Parathyroid adenoma (tissue), 2 donors: Measurements from ENCODE around the gene ZNF668.

Experiments
- H2AFZ ChIP-seq: fragments of 300-600 bp; sonication (generic); one replicate; pipeline ENCODE4 v1.7.0; 2017; ENCODE audit warnings: antibody characterized with exemption, mild to moderate bottlenecking
- H3K27ac ChIP-seq: fragments of 300-600 bp; sonication (generic); one replicate; pipeline ENCODE4 v1.7.0; 2017
- H3K27me3 ChIP-seq: fragments of 300-600 bp; sonication (generic); one replicate; pipeline ENCODE4 v1.7.0; 2017; ENCODE audit warnings: low read length; ENCODE audit not compliant: control insufficient read depth, insufficient read depth
- H3K36me3 ChIP-seq: fragments of 300-600 bp; sonication (generic); one replicate; pipeline ENCODE4 v1.7.0; 2017; ENCODE audit warnings: low read length; ENCODE audit not compliant: control insufficient read depth, insufficient read depth
- H3K4me1 ChIP-seq: fragments of 300-600 bp; sonication (generic); one replicate; pipeline ENCODE4 v1.7.0; 2017; ENCODE audit warnings: control low read depth
- H3K4me2 ChIP-seq: fragments of 300-600 bp; sonication (generic); one replicate; pipeline ENCODE4 v1.7.0; 2017; ENCODE audit warnings: low read length
- H3K4me3 ChIP-seq: fragments of 300-600 bp; sonication (generic); one replicate; pipeline ENCODE4 v1.7.0; 2017; ENCODE audit warnings: low read depth, low read length
- H3K79me2 ChIP-seq: fragments of 300-600 bp; sonication (generic); one replicate; pipeline ENCODE4 v1.7.0; 2017; ENCODE audit warnings: control low read depth
- H3K9ac ChIP-seq: fragments of 300-600 bp; sonication (generic); one replicate; pipeline ENCODE4 v1.7.0; 2017; ENCODE audit warnings: mild to moderate bottlenecking
- H3K9me3 ChIP-seq: fragments of 300-600 bp; sonication (generic); one replicate; pipeline ENCODE4 v1.7.0; 2017; ENCODE audit warnings: low read length; ENCODE audit not compliant: control insufficient read depth
- CTCF ChIP-seq: fragments of 300-600 bp; sonication (generic); IDR thresholded peaks from one replicate; pipeline ENCODE4 v1.7.0; 2017; ENCODE audit warnings: antibody characterized with exemption, mild to moderate bottlenecking
- donor health status: primary hyperparathyroidism.

ZNF668 gene

GRCh38 chr16:31029272-31029671 lies 44.8 kb downstream of the ZNF668 start:
- no peak overlapping the region for H3K9ac ChIP-seq
- H3K36me3 ChIP-seq, result no peaks in the 10 kb centered on the region
- no peak overlapping the region for H3K4me2 ChIP-seq
- H3K27me3 ChIP-seq, result no peaks in the 10 kb centered on the region
- no peak overlapping the region for H2AFZ ChIP-seq
- peaks cover 3% of the 10 kb centered on the region for H3K4me1 ChIP-seq
- H3K4me3 ChIP-seq, result no peak overlapping the region
- H3K27ac ChIP-seq, result no peak overlapping the region
- TF ChIP-seq CTCF, result no peak
- H3K9me3 ChIP-seq, result no peaks in the 10 kb centered on the region
- H3K79me2 ChIP-seq, result no peaks in the 10 kb centered on the region

GRCh38 chr16:31025339-31025738 lies 48.7 kb downstream of the ZNF668 start:
- H3K27ac ChIP-seq, result no peak overlapping the region
- H3K9ac ChIP-seq, result no peak overlapping the region
- no peaks in the 10 kb centered on the region for H3K36me3 ChIP-seq
- H3K4me3 ChIP-seq, result no peak overlapping the region
- no peaks in the 10 kb centered on the region for H3K27me3 ChIP-seq
- H2AFZ ChIP-seq, result no peak overlapping the region
- no peaks in the 10 kb centered on the region for H3K79me2 ChIP-seq
- H3K4me2 ChIP-seq, result no peak overlapping the region
- no peaks in the 10 kb centered on the region for H3K9me3 ChIP-seq
- no peaks in the 10 kb centered on the region for H3K4me1 ChIP-seq
- no peak for TF ChIP-seq CTCF

GRCh38 chr16:31023627-31024226 lies 50.3 kb downstream of the ZNF668 start:
- H2AFZ ChIP-seq, result no peak overlapping the region
- no peaks in the 10 kb centered on the region for H3K4me1 ChIP-seq
- H3K9ac ChIP-seq, result no peak overlapping the region
- H3K4me2 ChIP-seq, result no peak overlapping the region
- H3K27ac ChIP-seq, result no peak overlapping the region
- H3K27me3 ChIP-seq, result no peaks in the 10 kb centered on the region
- no peaks in the 10 kb centered on the region for H3K79me2 ChIP-seq
- no peaks in the 10 kb centered on the region for H3K9me3 ChIP-seq
- H3K36me3 ChIP-seq, result no peaks in the 10 kb centered on the region
- H3K4me3 ChIP-seq, result no peak overlapping the region
- no peak for TF ChIP-seq CTCF

GRCh38 chr16:31023252-31023602 lies 50.8 kb downstream of the ZNF668 start:
- Histone ChIP-seq H3K27me3 (no peaks in the 10 kb centered on the region), H2AFZ (no peak overlapping the region), H3K4me2 (no peak overlapping the region), H3K27ac (no peak overlapping the region), H3K4me1 (no peaks in the 10 kb centered on the region), H3K4me3 (no peak overlapping the region), H3K36me3 (no peaks in the 10 kb centered on the region), H3K9me3 (no peaks in the 10 kb centered on the region), H3K79me2 (no peaks in the 10 kb centered on the region), H3K9ac (no peak overlapping the region)
- no peak for TF ChIP-seq CTCF

GRCh38 chr16:31022544-31023251 lies 51.3 kb downstream of the ZNF668 start:
- no peaks in the 10 kb centered on the region for H3K9me3 ChIP-seq
- no peaks in the 10 kb centered on the region for H3K79me2 ChIP-seq
- no peak overlapping the region for H3K27ac ChIP-seq

More at GRCh38 chr16:31022544-31023251, 51.3 kb downstream of the ZNF668 start:
- Histone ChIP-seq H3K9ac (no peak overlapping the region), H2AFZ (no peak overlapping the region), H3K4me1 (no peaks in the 10 kb centered on the region), H3K4me2 (no peak overlapping the region), H3K4me3 (no peak overlapping the region), H3K36me3 (no peaks in the 10 kb centered on the region), H3K27me3 (no peaks in the 10 kb centered on the region)
- no peak for TF ChIP-seq CTCF
